Measurements from ENCODE around the gene TMED8. TPM values are rescaled to one million over a fixed set of nuclear protein-coding genes. Genes with fewer than 3 reads are reported as not detected.

The TMED8 gene
- polyA plus RNA-seq, 1 donor (not counting 4 experiments of a cell fraction or from before 2014, with no cell fraction given), result 7.3 TPM

- Histone ChIP-seq H4K20me1 (ENCODE audit: control insufficient read depth, extremely low read depth, insufficient read depth, low read length) (no peaks in the 10 kb centered on the region), H3K9ac (ENCODE audit: control insufficient read depth, extremely low read depth, insufficient read depth, low read length) (no peak overlapping the region), H3K4me3 (ENCODE audit: control insufficient read depth in 2 of 3, extremely low read depth in 1 of 3, insufficient read depth in 2 of 3, low read depth in 1 of 3, low read length in 3 of 3) (no peak overlapping the region), H3K9me3 (ENCODE audit: control insufficient read depth, low read depth, low read length) (no peaks in the 10 kb centered on the region), H3K9me1 (ENCODE audit: control insufficient read depth, extremely low read depth, insufficient read depth, low read length) (no peaks in the 10 kb centered on the region), H2AFZ (ENCODE audit: control insufficient read depth, low read length) (no peak overlapping the region), H3K79me2 (ENCODE audit: control insufficient read depth, insufficient read depth, low read length) (no peaks in the 10 kb centered on the region), H3K4me1 (ENCODE audit: control insufficient read depth, extremely low read depth, insufficient read depth, low read length) (no peaks in the 10 kb centered on the region), H3K27me3 (ENCODE audit: control insufficient read depth, extremely low read depth, insufficient read depth, low read length) (no peaks in the 10 kb centered on the region), H3K4me2 (ENCODE audit: control insufficient read depth, extremely low read depth, insufficient read depth, low read depth, low read length) (no peak overlapping the region), H3K27ac (ENCODE audit: control insufficient read depth, insufficient read depth, low read length) (no peak overlapping the region), H3K36me3 (ENCODE audit: control insufficient read depth in 2 of 2, extremely low read depth in 1 of 2, insufficient read depth in 2 of 2, low read length in 2 of 2) (peaks cover 7 to 9% of the 10 kb centered on the region in 2 experiments)
- dilution Hi-C loops (cut with MboI; ENCODE audit: extremely low pct_ligation_motif_present, low sequenced_read_pairs), result no loop called here
- no peak for FAIRE-seq
- TF ChIP-seq, protein P1, sequence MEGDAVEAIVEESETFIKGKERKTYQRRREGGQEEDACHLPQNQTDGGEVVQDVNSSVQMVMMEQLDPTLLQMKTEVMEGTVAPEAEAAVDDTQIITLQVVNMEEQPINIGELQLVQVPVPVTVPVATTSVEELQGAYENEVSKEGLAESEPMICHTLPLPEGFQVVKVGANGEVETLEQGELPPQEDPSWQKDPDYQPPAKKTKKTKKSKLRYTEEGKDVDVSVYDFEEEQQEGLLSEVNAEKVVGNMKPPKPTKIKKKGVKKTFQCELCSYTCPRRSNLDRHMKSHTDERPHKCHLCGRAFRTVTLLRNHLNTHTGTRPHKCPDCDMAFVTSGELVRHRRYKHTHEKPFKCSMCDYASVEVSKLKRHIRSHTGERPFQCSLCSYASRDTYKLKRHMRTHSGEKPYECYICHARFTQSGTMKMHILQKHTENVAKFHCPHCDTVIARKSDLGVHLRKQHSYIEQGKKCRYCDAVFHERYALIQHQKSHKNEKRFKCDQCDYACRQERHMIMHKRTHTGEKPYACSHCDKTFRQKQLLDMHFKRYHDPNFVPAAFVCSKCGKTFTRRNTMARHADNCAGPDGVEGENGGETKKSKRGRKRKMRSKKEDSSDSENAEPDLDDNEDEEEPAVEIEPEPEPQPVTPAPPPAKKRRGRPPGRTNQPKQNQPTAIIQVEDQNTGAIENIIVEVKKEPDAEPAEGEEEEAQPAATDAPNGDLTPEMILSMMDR (optimal IDR thresholded peaks at IDR 0.05 in 1 of 3, IDR thresholded peaks at IDR 0.05 in 1 of 3, conservative IDR thresholded peaks at IDR 0.05 in 1 of 3; ENCODE audit: extremely low read depth in 1 of 3, insufficient read depth in 2 of 3, low read length in 3 of 3), result peak in 2 of 3 experiments; percentile 16 to 21
- no peak for TF ChIP-seq EZH2 (IDR thresholded peaks at IDR 0.05; ENCODE audit: low read length)
- no peak for DNase-seq (ENCODE audit: low read depth, low spot score)
These were observed 86.2 kb downstream of the TMED8 start for GRCh38 chr14:77290705-77291104.

GRCh38 chr14:77286576-77286975 lies 90.3 kb downstream of the TMED8 start:
- Histone ChIP-seq H4K20me1 (ENCODE audit: control insufficient read depth, extremely low read depth, insufficient read depth, low read length) (no peaks in the 10 kb centered on the region), H3K27me3 (ENCODE audit: control insufficient read depth, extremely low read depth, insufficient read depth, low read length) (no peaks in the 10 kb centered on the region), H3K9me3 (ENCODE audit: control insufficient read depth, low read depth, low read length) (no peaks in the 10 kb centered on the region), H3K4me1 (ENCODE audit: control insufficient read depth, extremely low read depth, insufficient read depth, low read length) (no peaks in the 10 kb centered on the region), H3K9me1 (ENCODE audit: control insufficient read depth, extremely low read depth, insufficient read depth, low read length) (no peaks in the 10 kb centered on the region), H3K4me3 (ENCODE audit: control insufficient read depth in 2 of 3, extremely low read depth in 1 of 3, insufficient read depth in 2 of 3, low read depth in 1 of 3, low read length in 3 of 3) (no peak overlapping the region), H2AFZ (ENCODE audit: control insufficient read depth, low read length) (no peak overlapping the region), H3K9ac (ENCODE audit: control insufficient read depth, extremely low read depth, insufficient read depth, low read length) (no peak overlapping the region), H3K79me2 (ENCODE audit: control insufficient read depth, insufficient read depth, low read length) (no peaks in the 10 kb centered on the region), H3K4me2 (ENCODE audit: control insufficient read depth, extremely low read depth, insufficient read depth, low read depth, low read length) (no peak overlapping the region), H3K27ac (ENCODE audit: control insufficient read depth, insufficient read depth, low read length) (no peak overlapping the region), H3K36me3 (ENCODE audit: control insufficient read depth in 2 of 2, extremely low read depth in 1 of 2, insufficient read depth in 2 of 2, low read length in 2 of 2) (peaks cover 21 to 29% of the 10 kb centered on the region in 2 experiments)
- DNase-seq (ENCODE audit: low read depth, low spot score) (no peak), FAIRE-seq (no peak)
- no peak for TF ChIP-seq EZH2 (IDR thresholded peaks at IDR 0.05; ENCODE audit: low read length)
- TF ChIP-seq, protein P1 (optimal IDR thresholded peaks at IDR 0.05 in 1 of 3, IDR thresholded peaks at IDR 0.05 in 1 of 3, conservative IDR thresholded peaks at IDR 0.05 in 1 of 3; ENCODE audit: extremely low read depth in 1 of 3, insufficient read depth in 2 of 3, low read length in 3 of 3), result no peak
- dilution Hi-C loops (cut with MboI; ENCODE audit: extremely low pct_ligation_motif_present, low sequenced_read_pairs), result no loop called here

Other genes with a start within 250 kb of the TMED8 start
- gene ZDHHC22, start 235.3 kb downstream of the TMED8 start, polyA plus RNA-seq, result not detected in 3 replicates
- 0.61 to 1.5 TPM (median 0.66 TPM) in 3 replicates for gene TMEM63C, start 195.3 kb downstream of the TMED8 start, polyA plus RNA-seq
- gene NGB, start 105.9 kb downstream of the TMED8 start, polyA plus RNA-seq, result not detected in 3 replicates
- gene POMT2, start 56.2 kb downstream of the TMED8 start, polyA plus RNA-seq, result 13.9 to 21.1 TPM (median 17.4 TPM) in 3 replicates
- gene GSTZ1, start 56.1 kb downstream of the TMED8 start, polyA plus RNA-seq, result 15.6 to 24.3 TPM (median 20.6 TPM) in 3 replicates
- 0.23 to 0.77 TPM (median 0.46 TPM) in 3 replicates for gene SAMD15, start 285 bp upstream of the TMED8 start, polyA plus RNA-seq
- 0.15 to 0.66 TPM (median 0.33 TPM) in 3 replicates for gene NOXRED1, start 46.4 kb upstream of the TMED8 start, polyA plus RNA-seq
- gene VIPAS39, start 80.5 kb upstream of the TMED8 start, polyA plus RNA-seq, result 19.0 to 25.6 TPM (median 24.5 TPM) in 3 replicates
- 189 to 264 TPM (median 247 TPM) in 3 replicates for gene AHSA1, start 81.0 kb upstream of the TMED8 start, polyA plus RNA-seq
- gene ISM2, start 121.7 kb upstream of the TMED8 start, polyA plus RNA-seq, result 0.08 to 0.32 TPM (median 0.16 TPM) in 3 replicates
- gene SPTLC2, start 239.5 kb upstream of the TMED8 start, polyA plus RNA-seq, result 32.4 to 46.8 TPM (median 34.8 TPM) in 3 replicates

Data from keratinocyte (primary cell).